Natural killer cell (primary cell): Measurements from ENCODE around the gene ADRA2B. TPM values are rescaled to one million over a fixed set of nuclear protein-coding genes. Genes with fewer than 3 reads are reported as not detected.
A peak's percentile ranks its signal among the peaks of the same experiment; 100 is the strongest.

Experiments
- ATAC-seq, 3 donors: fragments of 150-1000 bp in 2 of 3; fragments of 200-7000 bp in 1 of 3; cut with Tn5 transposase; 1 replicate in 1 of 3; 2 replicates in 2 of 3; pipeline ENCODE4 v1.10.0; 2021; ENCODE audit warnings: mild to moderate bottlenecking in 2 of 3, moderate library complexity in 2 of 3
- DNase-seq, 2 donors: peaks; one replicate each; pipeline versions ENCODE4 v3.0.0 to v3.0.0-alpha.2; 2013 to 2021; ENCODE audit warnings: mixed read lengths in 1 of 2
- H3K27ac ChIP-seq: one replicate; pipeline ENCODE4 v1.5.1; 2013; ENCODE audit warnings: mild to moderate bottlenecking, low read length
- H3K27me3 ChIP-seq: one replicate; pipeline ENCODE4 v1.6.1; 2013; ENCODE audit warnings: low read length; ENCODE audit not compliant: control insufficient read depth, insufficient read depth
- H3K36me3 ChIP-seq: one replicate; pipeline ENCODE4 v1.6.1; 2013; ENCODE audit warnings: low read length; ENCODE audit not compliant: control insufficient read depth, insufficient read depth
- H3K4me1 ChIP-seq: one replicate; pipeline ENCODE4 v1.6.1; 2013; ENCODE audit warnings: low read length; ENCODE audit not compliant: control insufficient read depth, insufficient read depth
- H3K4me3 ChIP-seq: one replicate; pipeline ENCODE4 v1.5.1; 2013; ENCODE audit warnings: low read length
- H3K9me3 ChIP-seq: one replicate; pipeline ENCODE4 v1.6.1; 2013; ENCODE audit warnings: low read length; ENCODE audit not compliant: control insufficient read depth, insufficient read depth
- H3K27ac Mint-ChIP-seq, 2 donors: one replicate each; pipeline ENCODE4 v1.8.0; 2022; ENCODE audit warnings: mild to moderate bottlenecking in 2 of 2, mixed read lengths in 2 of 2, moderate library complexity in 1 of 2
- H3K27me3 Mint-ChIP-seq, 2 donors: one replicate each; pipeline ENCODE4 v1.8.0; 2022; ENCODE audit warnings: low read depth in 2 of 2, mixed read lengths in 2 of 2
- H3K36me3 Mint-ChIP-seq: one replicate; pipeline ENCODE4 v1.8.0; 2022; ENCODE audit warnings: mixed read lengths
- H3K4me1 Mint-ChIP-seq, 2 donors: one replicate each; pipeline ENCODE4 v1.8.0; 2022; ENCODE audit warnings: mixed read lengths in 2 of 2
- H3K4me3 Mint-ChIP-seq: one replicate; pipeline ENCODE4 v1.8.0; 2022; ENCODE audit warnings: mild to moderate bottlenecking, moderate library complexity, mixed read lengths
- H3K9me3 Mint-ChIP-seq, 2 donors: one replicate each; pipeline ENCODE4 v1.8.0; 2022; ENCODE audit warnings: mixed read lengths in 2 of 2
- WGBS: methylation state at CpG from one replicate; pipeline ENCODE4 v1.1.7; 2013; ENCODE audit warnings: missing lambda C conversion rate; ENCODE audit not compliant: insufficient coverage; 5-methylcytosine and 5-hydroxymethylcytosine counted together
- intact Hi-C: fragments of 100-400 bp; cut with micrococcal nuclease; formaldehyde crosslinking; loops from one replicate; pipeline ENCODE4 v1.14.2; 2022
- total RNA-seq, 4 donors: library from RNA; stranded (reverse); fragments of 120-200 nt in 1 of 4; gene quantifications; one replicate each; pipeline versions ENCODE4 v1.2.3 to v1.2.4, GENCODE V29; 2013 to 2022
- TF ChIP-seq, protein P1 (sequence below): fragments of 200-600 bp; IDR thresholded peaks from one replicate; pipeline ENCODE4 v1.8.0; 2022; ENCODE audit warnings: antibody characterized with exemption

The ADRA2B gene
- total RNA-seq, 3 donors from 2014 or later (not counting 1 experiment from before 2014, with no cell fraction given), result 0.18 to 1.3 (median 0.38) TPM

DNA sequence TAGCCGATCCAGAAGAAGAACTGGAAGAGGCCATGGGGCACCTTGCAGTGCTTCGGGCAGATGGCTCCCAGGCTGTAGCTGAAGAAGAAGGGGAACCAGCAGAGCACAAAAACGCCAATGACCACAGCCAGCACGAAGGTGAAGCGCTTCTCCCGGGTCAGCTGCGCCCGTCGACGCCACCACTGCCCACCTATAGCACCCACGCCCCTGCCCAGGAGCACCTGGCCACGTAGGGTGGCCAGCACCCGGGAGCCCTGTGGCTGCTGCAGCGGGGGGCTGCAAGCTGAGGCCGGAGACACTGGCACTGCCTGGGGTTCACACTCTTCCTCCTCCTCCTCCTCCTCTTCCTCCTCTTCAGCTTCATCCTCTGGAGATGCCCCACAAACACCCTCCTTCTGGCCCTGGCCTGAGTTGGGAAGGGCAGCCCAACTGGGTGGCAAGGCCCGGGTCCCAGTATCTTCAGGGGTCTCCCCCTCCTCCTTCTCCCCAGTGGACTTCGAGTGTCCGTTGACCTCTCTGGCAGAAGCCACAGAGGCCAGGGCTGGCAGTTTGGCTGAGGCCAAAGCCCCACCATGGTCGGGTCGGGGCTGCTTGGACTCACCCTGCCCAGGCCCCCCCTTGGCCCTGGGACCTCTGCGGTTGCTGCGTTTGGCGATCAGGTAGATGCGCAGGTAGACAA lies 1.3 kb downstream of the ADRA2B start:
- no peaks in the 10 kb centered on the region for H3K9me3 Mint-ChIP-seq
- DNase-seq, result no peak
- peaks cover 8% of the 10 kb centered on the region for H3K4me1 ChIP-seq
- H3K27ac Mint-ChIP-seq, result no peak overlapping the region
- H3K36me3 ChIP-seq, result no peaks in the 10 kb centered on the region
- no peak overlapping the region for H3K4me3 ChIP-seq
- no peak overlapping the region for H3K27ac ChIP-seq
- intact Hi-C loops, result loop anchor here (10.0 kb wide), 1 partner anchor 90 kb away; no protein-coding TSS in a partner anchor
- peak overlapping the region; percentile 84 for H3K4me3 Mint-ChIP-seq
- peaks cover 9% of the 10 kb centered on the region for H3K27me3 ChIP-seq
- no peaks in the 10 kb centered on the region for H3K9me3 ChIP-seq
- 94% methylated on average over 24 of the region's 24 CpGs for WGBS
- no peak for ATAC-seq
- no peaks in the 10 kb centered on the region for H3K36me3 Mint-ChIP-seq
- TF ChIP-seq, protein P1, sequence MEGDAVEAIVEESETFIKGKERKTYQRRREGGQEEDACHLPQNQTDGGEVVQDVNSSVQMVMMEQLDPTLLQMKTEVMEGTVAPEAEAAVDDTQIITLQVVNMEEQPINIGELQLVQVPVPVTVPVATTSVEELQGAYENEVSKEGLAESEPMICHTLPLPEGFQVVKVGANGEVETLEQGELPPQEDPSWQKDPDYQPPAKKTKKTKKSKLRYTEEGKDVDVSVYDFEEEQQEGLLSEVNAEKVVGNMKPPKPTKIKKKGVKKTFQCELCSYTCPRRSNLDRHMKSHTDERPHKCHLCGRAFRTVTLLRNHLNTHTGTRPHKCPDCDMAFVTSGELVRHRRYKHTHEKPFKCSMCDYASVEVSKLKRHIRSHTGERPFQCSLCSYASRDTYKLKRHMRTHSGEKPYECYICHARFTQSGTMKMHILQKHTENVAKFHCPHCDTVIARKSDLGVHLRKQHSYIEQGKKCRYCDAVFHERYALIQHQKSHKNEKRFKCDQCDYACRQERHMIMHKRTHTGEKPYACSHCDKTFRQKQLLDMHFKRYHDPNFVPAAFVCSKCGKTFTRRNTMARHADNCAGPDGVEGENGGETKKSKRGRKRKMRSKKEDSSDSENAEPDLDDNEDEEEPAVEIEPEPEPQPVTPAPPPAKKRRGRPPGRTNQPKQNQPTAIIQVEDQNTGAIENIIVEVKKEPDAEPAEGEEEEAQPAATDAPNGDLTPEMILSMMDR, result no peak
- H3K27me3 Mint-ChIP-seq, result peaks cover 24 to 26% of the 10 kb centered on the region in 2 donors
- H3K4me1 Mint-ChIP-seq, result peaks cover 9 to 24% of the 10 kb centered on the region in 2 donors

DNA sequence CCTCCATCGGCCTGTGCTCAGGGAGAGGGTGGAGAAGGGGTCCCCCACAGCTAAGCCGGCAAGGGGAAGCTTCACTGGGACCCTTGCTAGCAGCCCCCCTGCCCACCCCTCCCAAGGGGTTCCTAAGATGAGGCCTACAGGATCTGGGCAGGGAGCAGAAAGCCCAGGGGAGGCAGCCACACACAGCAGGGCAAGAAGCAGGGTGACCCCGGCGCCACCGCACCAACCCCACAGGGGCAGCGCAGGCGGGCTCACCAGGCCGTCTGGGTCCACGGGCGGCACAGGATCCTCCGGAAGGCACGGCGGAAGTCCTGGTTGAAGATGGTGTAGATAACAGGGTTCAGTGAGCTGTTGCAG lies 1.8 kb downstream of the ADRA2B start:
- Histone ChIP-seq H3K4me1 (peaks cover 8% of the 10 kb centered on the region), H3K27ac (no peak overlapping the region), H3K36me3 (no peaks in the 10 kb centered on the region), H3K27me3 (peaks cover 9% of the 10 kb centered on the region), H3K4me3 (no peak overlapping the region), H3K9me3 (no peaks in the 10 kb centered on the region)
- Mint-ChIP-seq H3K27me3 (peaks cover 20 to 21% of the 10 kb centered on the region in 2 donors), H3K36me3 (no peaks in the 10 kb centered on the region), H3K4me3 (peak overlapping the region; percentile 42), H3K27ac (no peak overlapping the region), H3K9me3 (no peaks in the 10 kb centered on the region), H3K4me1 (peaks cover 9 to 21% of the 10 kb centered on the region in 2 donors)
- no peak for DNase-seq
- 98% methylated on average over 13 of the region's 13 CpGs for WGBS
- ATAC-seq, result no peak
- intact Hi-C loops, result loop anchor here (10.0 kb wide), 1 partner anchor 90 kb away; no protein-coding TSS in a partner anchor
- TF ChIP-seq, protein P1, result no peak

DNA sequence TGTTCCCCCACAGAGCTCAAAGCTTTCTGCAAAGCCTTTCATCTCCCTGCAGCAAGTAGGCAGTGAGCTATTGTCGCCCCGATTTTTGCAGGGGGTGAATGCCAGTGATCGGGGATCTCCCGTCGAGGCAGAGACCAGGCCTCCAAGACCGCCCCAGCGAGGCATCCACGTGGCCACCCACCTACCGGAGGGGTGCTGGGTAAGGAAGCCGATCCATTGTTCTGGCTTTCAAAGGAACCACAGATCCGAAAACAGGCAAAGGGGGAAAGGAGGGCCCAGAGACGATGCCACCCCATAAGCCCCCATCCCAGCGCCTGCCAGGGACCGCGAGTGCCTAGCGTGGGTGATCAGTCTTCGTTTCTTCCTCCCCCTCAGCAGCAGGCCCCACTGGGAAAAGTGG lies 2.4 kb downstream of the ADRA2B start:
- H3K4me3 ChIP-seq, result no peak overlapping the region
- peaks cover 9% of the 10 kb centered on the region for H3K27me3 ChIP-seq
- DNase-seq (no peak), ATAC-seq (no peak)
- peaks cover 15 to 16% of the 10 kb centered on the region in 2 donors for H3K27me3 Mint-ChIP-seq
- H3K27ac ChIP-seq, result no peak overlapping the region
- no peaks in the 10 kb centered on the region for H3K36me3 Mint-ChIP-seq
- H3K4me1 ChIP-seq, result peaks cover 8% of the 10 kb centered on the region
- H3K9me3 ChIP-seq, result no peaks in the 10 kb centered on the region
- H3K27ac Mint-ChIP-seq, result no peak overlapping the region
- no peak overlapping the region for H3K4me3 Mint-ChIP-seq
- H3K36me3 ChIP-seq, result no peaks in the 10 kb centered on the region
- no peaks in the 10 kb centered on the region for H3K9me3 Mint-ChIP-seq
- 91% methylated on average over 12 of the region's 17 CpGs for WGBS
- intact Hi-C loops, result loop anchor here (10.0 kb wide), 1 partner anchor 89 kb away; no protein-coding TSS in a partner anchor
- TF ChIP-seq, protein P1, result no peak
- peaks cover 9 to 21% of the 10 kb centered on the region in 2 donors for H3K4me1 Mint-ChIP-seq

DNA sequence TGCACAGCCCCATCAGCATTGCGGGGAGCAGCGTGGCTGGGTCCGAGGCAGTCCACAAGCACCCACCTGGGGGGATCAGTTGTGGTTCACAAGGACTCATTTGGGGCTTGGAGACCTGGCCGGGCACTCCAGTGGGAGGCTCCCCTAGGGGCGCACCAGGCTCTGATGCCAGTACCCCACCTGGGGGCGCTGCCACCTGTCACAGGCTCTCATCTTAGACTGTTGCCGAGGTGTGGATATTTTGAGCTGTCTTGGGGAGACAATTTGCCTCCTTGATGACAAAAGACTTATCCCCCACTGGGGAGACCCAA lies 3.0 kb downstream of the ADRA2B start:
- no peak overlapping the region for H3K27ac ChIP-seq

More for the DNA sequence above, 3.0 kb downstream of the ADRA2B start:
- H3K9me3 Mint-ChIP-seq, result no peaks in the 10 kb centered on the region
- Histone ChIP-seq H3K4me3 (no peak overlapping the region), H3K4me1 (peaks cover 8% of the 10 kb centered on the region), H3K27me3 (peaks cover 9% of the 10 kb centered on the region), H3K9me3 (no peaks in the 10 kb centered on the region), H3K36me3 (no peaks in the 10 kb centered on the region)
- no peak for ATAC-seq
- 88% methylated on average over 7 of the region's 7 CpGs for WGBS
- no peaks in the 10 kb centered on the region for H3K36me3 Mint-ChIP-seq
- intact Hi-C loops, result loop anchor here (10.0 kb wide), 1 partner anchor 89 kb away; no protein-coding TSS in a partner anchor
- peaks cover 9 to 21% of the 10 kb centered on the region in 2 donors for H3K4me1 Mint-ChIP-seq
- TF ChIP-seq, protein P1, result no peak
- no peak overlapping the region for H3K4me3 Mint-ChIP-seq
- peak in 1 of 2 donors; percentile 47 for DNase-seq
- no peak overlapping the region for H3K27ac Mint-ChIP-seq
- peaks cover 12 to 13% of the 10 kb centered on the region in 2 donors for H3K27me3 Mint-ChIP-seq
